Heart left ventricle (tissue), 16 donors: ENCODE results near the gene GRM7. TPM values are rescaled to one million over a fixed set of nuclear protein-coding genes. Genes with fewer than 3 reads are reported as not detected.

Experiments used
- ATAC-seq, 4 donors: fragments of 200-7000 bp; cut with Tn5 transposase; one replicate each; pipeline ENCODE4 v1.9.1; 2020 to 2022; ENCODE audit warnings: moderate library complexity in 4 of 4, mild to moderate bottlenecking in 3 of 4, moderate number of reproducible peaks in 1 of 4
- DNase-seq, 5 donors: peaks; one replicate each; pipeline ENCODE4 v3.0.0-alpha.2; 2020
- H3K27ac ChIP-seq, 12 donors: fragments of 200-600 bp; sonication (generic) in 4 of 12; one replicate each; pipeline versions ENCODE4 v1.5.0 to v1.8.0; 2016 to 2022; ENCODE audit warnings: mild to moderate bottlenecking in 2 of 12
- H3K27me3 ChIP-seq, 9 donors: fragments of 200-600 bp; sonication (generic) in 2 of 9; one replicate each; pipeline versions ENCODE4 v1.5.1 to v1.8.0; 2016 to 2022; ENCODE audit warnings: mild to moderate bottlenecking in 3 of 9
- H3K36me3 ChIP-seq, 9 donors: fragments of 200-600 bp; sonication (generic) in 2 of 9; one replicate each; pipeline versions ENCODE4 v1.5.0 to v1.8.0; 2018 to 2022; ENCODE audit warnings: mild to moderate bottlenecking in 2 of 9
- H3K4me1 ChIP-seq, 12 donors: fragments of 200-600 bp; sonication (generic) in 4 of 12; one replicate each; pipeline versions ENCODE4 v1.5.0 to v1.8.0; 2016 to 2022; ENCODE audit warnings: mild to moderate bottlenecking in 3 of 12
- H3K4me3 ChIP-seq, 12 donors: fragments of 200-600 bp; sonication (generic) in 4 of 12; one replicate each; pipeline versions ENCODE4 v1.5.0 to v1.8.0; 2017 to 2022; ENCODE audit warnings: mild to moderate bottlenecking in 9 of 12, moderate library complexity in 4 of 12
- H3K9me3 ChIP-seq, 12 donors: fragments of 200-600 bp; sonication (generic) in 4 of 12; one replicate each; pipeline versions ENCODE4 v1.5.0 to v1.8.0; 2016 to 2022; ENCODE audit warnings: mild to moderate bottlenecking in 1 of 12
- CTCF ChIP-seq, 12 donors: fragments of 200-600 bp; sonication (generic) in 4 of 12; IDR thresholded peaks; one replicate each; pipeline versions ENCODE4 v1.5.0 to v1.8.0; 2018 to 2022; ENCODE audit warnings: antibody characterized with exemption in 12 of 12, mild to moderate bottlenecking in 5 of 12
- POLR2A ChIP-seq, 2 donors: fragments of 450-650 bp; IDR thresholded peaks; one replicate each; pipeline ENCODE4 v1.6.1; 2017; ENCODE audit warnings: antibody characterized with exemption in 2 of 2, mild to moderate bottlenecking in 2 of 2, moderate library complexity in 2 of 2
- WGBS, 4 donors: extraction: QIAGEN DNeasy Blood & Tissue Kit in 2 of 4; methylation state at CpG; one replicate each; pipeline versions ENCODE4 v1.1.5 to v1.1.7; 2013 to 2018; 5-methylcytosine and 5-hydroxymethylcytosine counted together
- intact Hi-C, 10 donors: fragments of 100-400 bp; cut with DNase I; formaldehyde crosslinking; loops; one replicate each; pipeline versions ENCODE4 v1.11.1 to v1.14.2; 2022
- polyA plus RNA-seq, 2 donors: library from polyadenylated mRNA; stranded (reverse); fragments of 200-250 nt; gene quantifications; one replicate each; pipeline ENCODE4 v1.2.3, GENCODE V29; 2013
- total RNA-seq, 9 donors: library from RNA; depleted of rRNA in 2 of 9; stranded (reverse); fragments of >200 nt in 2 of 9; fragmentation: NEBNext Ultra II Directional in 3 of 9; extraction: Animal tissue kit (Norgen Biotek cat#: 25700) in 3 of 9; gene quantifications; one replicate each; pipeline versions ENCODE4 v1.1.0 to v1.2.4, GENCODE V29; 2016 to 2023
- donor health status: ischemic (EF 13 %, LVEDD 7.1; RV severe dilation, severe dysfunction).
- donor health status: healthy with polysubstance abuse.
- donor health status: DM: no; HTN: yes; CAD: no.
- donor health status: DM: no; HTN: no; CAD: no.
- donor health status: ischemic (EF 25% LVEDD 6.9; RV normal size, moderate dysfunction).
- donor health status: ischemic (EF 25% LVEDD 5.7; RV mildly dilated, moderate dysfunction).
- donor health status: healthy.
- donor health status: DM: yes; HTN: yes; CAD: no.
- donor health status: ischemic (EF 35%, LVEDD 5.7; RV mildly dilated, moderate dysfunction).
- donor health status: nonischemic (EF 11% LVEDD 7.7; RV severe dilation, severe dysfunction).
- donor health status: DM: yes; HTN: yes; CAD: no.
- donor health status: PGD.
- donor health status: ischemic (EF 29% LVEDD 5.4; RV normal size, mild dysfunction).
- donor health status: nonischemic (EF 23%, LVEDD 6.1; RV moderate dilation, normal function).

The GRM7 gene
- total and polyA plus RNA-seq, 11 donors: not detected

- Histone ChIP-seq H3K36me3 (no peaks in the 10 kb centered on the region), H3K27ac (no peak overlapping the region), H3K4me1 (no peaks in the 10 kb centered on the region), H3K9me3 (no peaks in the 10 kb centered on the region), H3K27me3 (no peaks in the 10 kb centered on the region), H3K4me3 (no peak overlapping the region)
- WGBS, 4 donors: 73 to 80% (median 75%) methylated on average over 4 of the region's 4 CpGs
- TF ChIP-seq POLR2A (IDR thresholded peaks at IDR 0.05) (no peak), CTCF (IDR thresholded peaks at IDR 0.05) (no peak)
- intact Hi-C loops: no loop called here
- DNase-seq (no peak), ATAC-seq (no peak)
Observed at GRCh38 chr3:7749931-7750695, 889.2 kb downstream of the GRM7 start.

GRCh38 chr3:7752005-7752404 lies 891.1 kb downstream of the GRM7 start:
- H3K9me3 ChIP-seq: no peaks in the 10 kb centered on the region
- no peaks in the 10 kb centered on the region for H3K27me3 ChIP-seq
- DNase-seq (no peak), ATAC-seq (no peak)
- no peak for TF ChIP-seq POLR2A (IDR thresholded peaks at IDR 0.05)
- TF ChIP-seq CTCF (IDR thresholded peaks at IDR 0.05): no peak
- no peak overlapping the region for H3K4me3 ChIP-seq
- WGBS, 4 donors: 65 to 79% (median 76%) methylated on average over 1 of the region's 1 CpG
- intact Hi-C loops: no loop called here
- H3K27ac ChIP-seq: no peak overlapping the region
- no peaks in the 10 kb centered on the region for H3K4me1 ChIP-seq
- H3K36me3 ChIP-seq: no peaks in the 10 kb centered on the region

GRCh38 chr3:7754653-7755441 lies 893.9 kb downstream of the GRM7 start:
- no peak for DNase-seq
- Histone ChIP-seq H3K4me1 (no peaks in the 10 kb centered on the region), H3K27ac (no peak overlapping the region), H3K9me3 (no peaks in the 10 kb centered on the region), H3K27me3 (no peaks in the 10 kb centered on the region), H3K36me3 (no peaks in the 10 kb centered on the region), H3K4me3 (no peak overlapping the region)
- no peak for ATAC-seq
- WGBS, 4 donors: 71 to 75% (median 73%) methylated on average over 4 of the region's 4 CpGs
- intact Hi-C loops: no loop called here
- TF ChIP-seq POLR2A (IDR thresholded peaks at IDR 0.05) (no peak), CTCF (IDR thresholded peaks at IDR 0.05) (no peak)

GRCh38 chr3:7759630-7760029 lies 898.7 kb downstream of the GRM7 start:
- WGBS, 4 donors: 77 to 91% (median 88%) methylated on average over 7 of the region's 7 CpGs
- no peaks in the 10 kb centered on the region for H3K27me3 ChIP-seq
- DNase-seq: no peak
- no peaks in the 10 kb centered on the region for H3K36me3 ChIP-seq
- no peak overlapping the region for H3K4me3 ChIP-seq
- no peaks in the 10 kb centered on the region for H3K9me3 ChIP-seq
- intact Hi-C loops: no loop called here
- H3K27ac ChIP-seq: no peak overlapping the region
- peak in 1 of 4 donors; percentile 63 for ATAC-seq
- no peak for TF ChIP-seq POLR2A (IDR thresholded peaks at IDR 0.05)
- peaks cover 0 to 7% (median 0%) of the 10 kb centered on the region in 12 donors for H3K4me1 ChIP-seq
